Cardiac septum (tissue), 1 donor: ENCODE data around the gene PSMD3. TPM values are rescaled to one million over a fixed set of nuclear protein-coding genes. Genes with fewer than 3 reads are reported as not detected.

Experiments used
- DNase-seq: peaks from one replicate; pipeline ENCODE4 v3.0.0-alpha.2; 2020; ENCODE audit warnings: low spot score
- intact Hi-C: fragments of 100-400 bp; cut with DNase I; formaldehyde crosslinking; loops from one replicate; pipeline ENCODE4 v1.14.0; 2022
- microRNA-seq: library from miRNA; unstranded; fragments of <30 nt; microRNA quantifications from one replicate; pipeline ENCODE4 v1.2.0, GENCODE V29; 2020
- total RNA-seq: library from RNA; stranded (reverse); fragmentation: NEBNext Ultra II Directional; extraction: Animal tissue kit (Norgen Biotek cat#: 25700); gene quantifications from one replicate; pipeline ENCODE4 v1.2.1, GENCODE V29; 2021
- donor health status: DM: no; HTN: no; CAD: no.

Gene PSMD3
- total RNA-seq, 1 donor from 2014 or later, result 85.2 TPM

GRCh38 chr17:40032322-40033320 is 52.0 kb downstream of the PSMD3 start:
- intact Hi-C loops, result loop anchor here (10.0 kb wide), 1 partner anchor 52 kb away; no protein-coding TSS in a partner anchor
- DNase-seq, result no peak

- DNase-seq, result no peak
- intact Hi-C loops, result loop anchor here (10.0 kb wide), 1 partner anchor 51 kb away; no protein-coding TSS in a partner anchor
These were observed 52.7 kb downstream of the PSMD3 start for GRCh38 chr17:40033339-40033738.

- DNase-seq, result no peak
- intact Hi-C loops, result loop anchor here (5.0 to 10.0 kb wide), 2 partner anchors 50 to 78 kb away; no protein-coding TSS in a partner anchor
These were observed 54.0 kb downstream of the PSMD3 start for GRCh38 chr17:40034426-40035161.

GRCh38 chr17:40035162-40035559 is 54.6 kb downstream of the PSMD3 start:
- intact Hi-C loops, result loop anchor here (5.0 to 10.0 kb wide), 2 partner anchors 50 to 77 kb away; no protein-coding TSS in a partner anchor
- DNase-seq, result no peak

- intact Hi-C loops, result loop anchor here (5.0 to 10.0 kb wide), 2 partner anchors 46 to 73 kb away; no protein-coding TSS in a partner anchor
- no peak for DNase-seq
These were observed 58.4 kb downstream of the PSMD3 start for GRCh38 chr17:40038882-40039513.

GRCh38 chr17:40041196-40041595 is 60.6 kb downstream of the PSMD3 start:
- intact Hi-C loops, result no loop called here
- DNase-seq, result no peak

Small RNAs within 50 kb of the gene (microRNA-seq; reads per million reads assigned to microRNA genes)
- gene MIR6884, result not detected

Other genes with a start within 250 kb of the PSMD3 start
- 0.65 TPM for gene GRB7, start 242.9 kb upstream of the PSMD3 start, total RNA-seq
- gene IKZF3, start 116.5 kb upstream of the PSMD3 start, total RNA-seq, result 0.51 TPM
- gene ZPBP2, start 112.6 kb upstream of the PSMD3 start, total RNA-seq, result not detected
- 7.8 TPM for gene GSDMB, start 62.2 kb upstream of the PSMD3 start, total RNA-seq
- 104 TPM for gene ORMDL3, start 53.2 kb upstream of the PSMD3 start, total RNA-seq
- gene LRRC3C, start 53.1 kb upstream of the PSMD3 start, total RNA-seq, result not detected
- gene GSDMA, start 17.8 kb upstream of the PSMD3 start, total RNA-seq, result 0.48 TPM
- gene CSF3, start 34.6 kb downstream of the PSMD3 start, total RNA-seq, result not detected
- 56.4 TPM for gene MED24, start 73.6 kb downstream of the PSMD3 start, total RNA-seq
- gene THRA, start 82.2 kb downstream of the PSMD3 start, total RNA-seq, result 66.8 TPM
- 25.8 TPM for gene NR1D1, start 119.8 kb downstream of the PSMD3 start, total RNA-seq
- gene MSL1, start 141.2 kb downstream of the PSMD3 start, total RNA-seq, result 53.7 TPM
- 54.8 TPM for gene CASC3, start 159.7 kb downstream of the PSMD3 start, total RNA-seq
- gene RAPGEFL1, start 196.7 kb downstream of the PSMD3 start, total RNA-seq, result 7.2 TPM
- gene WIPF2, start 238.5 kb downstream of the PSMD3 start, total RNA-seq, result 13.3 TPM